ENCODE data around the gene ITPR2. TPM values are rescaled to one million over a fixed set of nuclear protein-coding genes. Genes with fewer than 3 reads are reported as not detected.
"Not testable (repeated sequence)": the region's sequence is repeated elsewhere in the genome, so short reads cannot be mapped to it uniquely, and the experiment has no call there.

The ITPR2 gene
- polyA plus RNA-seq, 4 donors = 12.7 to 16.7 (median 13.7) TPM

- no peak for DNase-seq (ENCODE audit: low read depth in 4 of 4, low spot score in 3 of 4)
These were observed 37.1 kb downstream of the ITPR2 start for GRCh38 chr12:26795910-26796309.

GRCh38 chr12:26791301-26791791 lies 41.6 kb downstream of the ITPR2 start:
- DNase-seq (ENCODE audit: low read depth in 4 of 4, low spot score in 3 of 4) = no peak

- no peak for DNase-seq (ENCODE audit: low read depth in 4 of 4, low spot score in 3 of 4)
These were observed 42.4 kb downstream of the ITPR2 start for GRCh38 chr12:26790645-26790994.

DNA sequence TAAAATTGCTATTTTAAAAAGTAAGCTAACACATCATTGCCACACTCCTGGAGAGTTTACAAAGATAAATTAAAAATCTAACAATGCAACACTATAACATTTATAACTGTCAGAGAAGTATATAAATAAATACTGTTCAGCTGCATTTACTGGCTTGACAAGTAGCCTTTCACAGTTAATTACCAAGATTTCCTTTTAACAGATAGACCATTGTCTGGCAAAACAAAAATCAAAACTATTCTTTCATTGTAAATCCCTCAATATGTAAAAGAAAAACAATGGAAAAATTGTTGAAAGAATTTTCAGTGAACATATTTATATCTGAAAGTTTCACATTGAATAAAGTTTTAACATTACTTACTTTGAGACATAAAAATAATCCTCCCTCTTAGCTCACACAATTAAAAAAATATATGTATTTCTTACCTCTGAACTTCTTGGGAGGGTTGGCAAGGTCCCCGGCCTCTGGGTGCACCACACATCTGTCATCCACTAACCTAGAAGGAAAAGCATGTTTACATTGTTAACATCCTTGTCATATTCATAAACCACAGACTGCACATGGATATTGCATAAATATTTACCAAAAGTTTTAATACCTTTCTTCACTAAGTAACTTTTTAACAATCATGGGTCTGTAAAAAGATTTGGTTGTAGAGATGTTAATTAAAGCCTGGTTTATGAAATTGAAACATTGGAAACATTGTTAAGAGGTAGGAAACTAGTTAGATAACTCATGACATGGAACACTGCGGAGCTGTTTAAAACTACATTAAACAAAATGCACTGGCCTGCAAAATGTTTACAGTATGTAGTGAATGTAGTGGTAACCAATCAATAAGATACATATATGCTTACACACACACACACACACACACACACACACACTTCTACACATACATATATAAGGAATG lies 43.0 kb downstream of the ITPR2 start:
- DNase-seq (ENCODE audit: low read depth in 4 of 4, low spot score in 3 of 4) = no peak

- no peak for DNase-seq (ENCODE audit: low read depth in 4 of 4, low spot score in 3 of 4)
These were observed 46.0 kb downstream of the ITPR2 start for GRCh38 chr12:26786865-26787514.

DNA sequence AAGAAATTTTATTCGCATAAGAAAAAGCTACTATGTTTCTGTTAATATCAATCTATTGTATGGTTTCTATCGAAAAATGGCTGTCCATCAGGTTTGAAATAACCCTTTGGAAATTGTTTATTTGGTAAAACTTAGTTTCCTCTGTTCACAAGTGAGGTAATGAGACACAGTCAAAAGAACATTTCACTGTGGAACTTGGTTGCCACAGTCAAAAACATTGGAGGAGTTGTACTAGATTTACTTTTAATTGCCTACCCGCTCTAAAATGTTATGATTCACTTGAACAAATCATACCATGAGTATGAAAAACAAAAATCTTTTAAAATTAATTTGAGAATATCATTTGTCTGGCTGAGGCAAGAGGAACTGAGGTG lies 46.5 kb downstream of the ITPR2 start:
- no peak for DNase-seq (ENCODE audit: low read depth in 4 of 4, low spot score in 3 of 4)

- DNase-seq (ENCODE audit: low read depth in 4 of 4, low spot score in 3 of 4) = not testable (repeated sequence)
These were observed 49.1 kb downstream of the ITPR2 start for GRCh38 chr12:26783816-26784379.

- DNase-seq (ENCODE audit: low read depth in 4 of 4, low spot score in 3 of 4) = no peak
These were observed 49.9 kb downstream of the ITPR2 start for GRCh38 chr12:26783131-26783526.

GRCh38 chr12:26782372-26783130 lies 50.4 kb downstream of the ITPR2 start:
- no peak for DNase-seq (ENCODE audit: low read depth in 4 of 4, low spot score in 3 of 4)

- not testable (repeated sequence) for DNase-seq (ENCODE audit: low read depth in 4 of 4, low spot score in 3 of 4)
These were observed 52.3 kb downstream of the ITPR2 start for GRCh38 chr12:26780656-26781055.

DNA sequence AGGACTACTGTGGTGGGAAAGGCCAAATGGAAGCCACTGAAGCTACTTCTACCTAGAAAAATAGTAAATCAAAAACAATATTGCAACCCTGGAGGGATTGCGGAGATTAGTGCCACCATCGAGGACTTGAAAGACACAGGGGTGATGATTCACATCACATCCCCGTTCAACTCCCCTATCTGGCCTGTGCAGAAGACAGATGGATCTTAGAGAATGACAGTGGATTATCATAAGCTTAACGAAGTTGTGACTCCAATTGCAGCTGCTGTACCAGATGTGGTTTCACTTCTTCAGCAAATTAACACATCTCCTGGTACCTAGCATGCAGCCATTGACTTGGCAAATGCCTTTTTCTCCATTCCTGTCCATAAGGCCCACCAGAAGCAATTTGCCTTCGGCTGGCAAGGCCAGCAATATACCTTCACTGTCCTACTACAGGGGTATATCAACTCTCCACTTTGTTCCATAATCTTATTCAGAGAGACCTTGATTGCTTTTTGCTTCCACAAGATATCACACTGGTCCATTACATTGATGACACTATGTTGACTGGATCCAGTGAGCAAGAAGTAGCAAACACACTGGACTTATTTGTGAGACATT lies 54.7 kb downstream of the ITPR2 start:
- not testable (repeated sequence) for DNase-seq (ENCODE audit: low read depth in 4 of 4, low spot score in 3 of 4)

- no peak for DNase-seq (ENCODE audit: low read depth in 4 of 4, low spot score in 3 of 4)
These were observed 55.8 kb downstream of the ITPR2 start for GRCh38 chr12:26777236-26777635.

GRCh38 chr12:26775991-26776390 lies 57.0 kb downstream of the ITPR2 start:
- DNase-seq (ENCODE audit: low read depth in 4 of 4, low spot score in 3 of 4) = not testable (repeated sequence)

DNA sequence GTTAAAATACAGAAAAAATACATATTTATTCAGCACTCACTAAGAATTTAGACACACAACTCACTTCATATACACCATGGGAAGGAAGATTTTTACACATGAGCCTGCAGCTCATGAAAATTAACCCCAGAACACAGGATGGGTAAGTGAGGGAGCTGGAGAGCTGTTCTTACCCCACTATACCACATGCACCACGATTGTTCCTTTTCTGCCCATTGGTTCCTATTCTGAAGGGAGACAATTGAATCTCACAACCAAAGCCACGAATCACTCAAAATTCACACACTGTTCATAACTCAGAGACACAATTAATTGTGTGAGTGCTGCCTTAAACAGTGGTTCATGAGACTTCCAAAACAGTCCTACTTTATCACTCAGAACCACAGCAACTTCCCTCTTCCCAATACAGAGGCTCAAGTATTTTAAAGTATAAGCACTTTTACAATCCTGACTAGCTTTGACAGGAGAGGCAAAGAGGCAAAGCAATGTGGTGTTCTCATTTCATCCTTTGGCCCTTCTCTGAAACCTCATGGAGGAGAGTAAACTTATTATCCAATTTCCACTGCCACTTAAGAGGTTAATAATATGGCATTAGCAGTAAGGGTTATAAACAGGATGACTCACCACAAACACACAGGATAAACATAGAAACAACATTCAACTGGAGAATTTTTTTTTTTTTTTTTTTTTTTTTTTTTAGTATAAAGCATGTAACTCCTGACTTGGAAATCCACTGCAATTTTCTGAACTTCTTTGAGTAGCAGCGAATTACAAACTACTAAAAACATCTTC lies 59.5 kb downstream of the ITPR2 start:
- no peak for DNase-seq (ENCODE audit: low read depth in 4 of 4, low spot score in 3 of 4)

DNA sequence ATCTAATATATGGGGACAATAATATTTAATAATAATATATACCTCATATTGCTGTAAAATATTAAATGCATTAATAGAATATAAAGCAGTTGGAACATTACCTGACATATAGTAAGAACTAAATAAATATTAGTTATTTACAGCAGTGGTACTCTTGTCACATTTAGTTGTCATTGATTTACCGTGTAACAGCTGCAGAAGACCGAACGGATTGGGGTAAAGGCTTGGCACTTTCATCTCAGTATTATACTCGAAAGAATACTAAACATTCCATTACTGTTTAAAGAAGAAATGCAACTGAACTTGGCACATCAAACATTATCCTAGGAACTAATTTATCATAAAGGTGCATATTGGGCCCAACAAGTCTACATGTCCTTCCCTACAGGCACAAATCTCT lies 61.1 kb downstream of the ITPR2 start:
- no peak for DNase-seq (ENCODE audit: low read depth in 4 of 4, low spot score in 3 of 4)

- DNase-seq (ENCODE audit: low read depth in 4 of 4, low spot score in 3 of 4) = no peak
These were observed 62.5 kb downstream of the ITPR2 start for GRCh38 chr12:26770239-26771070.

DNA sequence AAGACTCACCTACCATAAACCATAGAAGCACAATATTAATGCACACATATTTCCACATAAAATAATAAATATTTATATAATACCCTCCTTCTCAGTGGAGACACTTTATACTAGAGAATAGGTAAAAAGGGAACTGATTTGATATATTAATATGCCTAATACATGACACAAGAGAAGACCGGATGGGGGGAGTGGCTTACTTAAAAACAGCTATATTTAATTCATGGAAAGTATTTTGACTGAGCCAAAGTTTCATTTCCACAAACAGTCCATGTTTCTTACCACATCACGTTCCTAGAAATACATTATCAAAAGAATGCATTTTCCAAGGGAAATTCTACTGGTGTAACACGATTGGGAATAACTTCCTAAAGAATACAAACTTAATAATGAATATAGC lies 63.4 kb downstream of the ITPR2 start:
- no peak for DNase-seq (ENCODE audit: low read depth in 4 of 4, low spot score in 3 of 4)

All from right renal pelvis (tissue), 4 donors.